K562 (cell line): ENCODE data around the gene NEB. TPM values are rescaled to one million over a fixed set of nuclear protein-coding genes. Genes with fewer than 3 reads are reported as not detected.

ENCODE experiments used
- ATAC-seq: fragments of 200-7000 bp; cut with Tn5 transposase; 3 replicates; pipeline ENCODE4 v1.9.1; 2020; ENCODE audit warnings: moderate library complexity
- BruUV-seq: library from RNA; stranded (reverse); fragments of 400-500 nt; replicated peaks from 2 replicates; lab custom pipeline; 2021; lab: Mats Ljungman, UMichigan
- CTCF ChIA-PET: fragments of 300-600 bp; formaldehyde crosslinking; extraction: SDS; loops from one replicate; lab custom pipeline; 2021; ENCODE audit warnings: low intra/inter-chr PET ratio; lab: Yijun Ruan, JAX
- POLR2A ChIA-PET: fragments of 300-600, 350-650 bp; sonication (Branson Sonifier 250); formaldehyde crosslinking; extraction: SDS; loops from one replicate; lab custom pipeline; 2021; ENCODE audit warnings: antibody characterized with exemption, inconsistent platforms; lab: Yijun Ruan, JAX
- DNase-seq, 4 experiments: peaks; one replicate each; pipeline versions ENCODE4 v3.0.0 to v3.0.0-alpha.2; 2011 to 2018; ENCODE audit warnings: low spot score in 3 of 4, mixed read lengths in 3 of 4; ENCODE audit errors: extremely low read depth in 1 of 4
- FAIRE-seq: peaks from 2 replicates; lab custom pipeline; 2011; peaks lifted over from hg19 to GRCh38; lab: Jason Lieb, UNC
- H2AFZ ChIP-seq: 2 replicates; pipeline ENCODE4 v1.6.0; 2011; ENCODE audit warnings: low read depth, low read length, control low read depth, inconsistent platforms
- H3K27ac ChIP-seq: fragments of 200-600 bp; 3 replicates; pipeline ENCODE4 v1.8.0; 2011; ENCODE audit warnings: low read depth, mild to moderate bottlenecking, control low read depth, inconsistent platforms, low read length, moderate library complexity, mixed read lengths; ENCODE audit errors: extremely low read depth
- H3K27me3 ChIP-seq, 2 experiments: fragments of 300-600 bp in 1 of 2; 2 replicates in 1 of 2; 3 replicates in 1 of 2; pipeline versions ENCODE4 v1.6.0 to v1.8.0; 2011; ENCODE audit warnings: inconsistent platforms in 2 of 2, low read length in 2 of 2, mild to moderate bottlenecking in 1 of 2, mixed read lengths in 1 of 2, moderate library complexity in 1 of 2; ENCODE audit not compliant: control insufficient read depth in 2 of 2, insufficient read depth in 2 of 2
- H3K36me3 ChIP-seq: fragments of 300-600 bp; 3 replicates; pipeline ENCODE4 v1.8.0; 2011; ENCODE audit warnings: mild to moderate bottlenecking, low read length, inconsistent platforms; ENCODE audit not compliant: control insufficient read depth, insufficient read depth
- H3K4me1 ChIP-seq, 2 experiments: fragments of 200-600 bp in 1 of 2; replicated peaks in 1 of 2; 2 replicates in 1 of 2; 3 replicates in 1 of 2; pipeline versions ENCODE4 v1.5.1 to v1.8.0; 2011; ENCODE audit warnings: inconsistent platforms in 2 of 2, low read length in 2 of 2, mild to moderate bottlenecking in 1 of 2, mixed read lengths in 1 of 2, moderate library complexity in 1 of 2; ENCODE audit not compliant: control insufficient read depth in 2 of 2, insufficient read depth in 2 of 2
- H3K4me2 ChIP-seq: 2 replicates; pipeline ENCODE4 v1.6.1; 2011; ENCODE audit warnings: low read length, control low read depth, inconsistent platforms, mixed read lengths; ENCODE audit not compliant: insufficient read depth
- H3K4me3 ChIP-seq: fragments of 200-600 bp; sonication (generic), shearing (Covaris generic); 2 replicates; pipeline ENCODE4 v1.5.1; 2016; ENCODE audit warnings: control low read depth, inconsistent platforms
- H3K79me2 ChIP-seq: fragments of 200-600 bp; 3 replicates; pipeline ENCODE4 v1.8.0; 2011; ENCODE audit warnings: low read length, inconsistent platforms; ENCODE audit not compliant: control insufficient read depth, insufficient read depth
- H3K9ac ChIP-seq, 2 experiments: 2 replicates each; pipeline versions ENCODE4 v1.6.0 to v1.6.1; 2011; ENCODE audit warnings: low read depth in 2 of 2, low read length in 2 of 2, control low read depth in 1 of 2, inconsistent platforms in 1 of 2, mild to moderate bottlenecking in 1 of 2, mixed read lengths in 1 of 2; ENCODE audit not compliant: insufficient read depth in 1 of 2
- H3K9me1 ChIP-seq: one replicate; pipeline ENCODE4 v1.6.0; 2011; ENCODE audit warnings: inconsistent platforms, mild to moderate bottlenecking, low read length, moderate library complexity; ENCODE audit not compliant: control insufficient read depth, insufficient read depth
- H3K9me3 ChIP-seq: replicated peaks from 2 replicates; pipeline ENCODE4 v1.5.1; 2011; ENCODE audit warnings: low read depth, low read length, inconsistent platforms; ENCODE audit not compliant: control insufficient read depth, insufficient read depth
- H4K20me1 ChIP-seq: replicated peaks from 2 replicates; pipeline ENCODE4 v1.6.1; 2011; ENCODE audit warnings: low read length, inconsistent platforms, mixed read lengths; ENCODE audit not compliant: control insufficient read depth, insufficient read depth
- BDP1 ChIP-seq: IDR thresholded peaks from 3 replicates; pipeline ENCODE4 v1.6.1; 2011; ENCODE audit not compliant: insufficient read length, insufficient read depth
- CBFA2T3 ChIP-seq: fragments of 450-650 bp; IDR thresholded peaks from 2 replicates; pipeline ENCODE4 v1.6.1; 2017
- CXXC5 ChIP-seq: fragments of 250-450 bp; sonication (Bioruptor Pico); IDR thresholded peaks from 2 replicates; pipeline ENCODE4 v1.8.0; 2022; ENCODE audit warnings: inconsistent platforms, mild to moderate bottlenecking, moderate library complexity
- KAT2B ChIP-seq: IDR thresholded peaks from one replicate; pipeline ENCODE4 v1.6.1; 2012; ENCODE audit warnings: low read depth, mild to moderate bottlenecking, control low read depth, inconsistent platforms, low read length, moderate library complexity
- KDM1A ChIP-seq, 2 experiments: fragments of 450-650 bp; IDR thresholded peaks; 2 replicates each; pipeline ENCODE4 v1.6.1; 2016; ENCODE audit warnings: mild to moderate bottlenecking in 2 of 2
- MAFG ChIP-seq: fragments of 450-650 bp; conservative IDR thresholded peaks from 2 replicates; pipeline ENCODE4 v1.6.1; 2016; ENCODE audit warnings: missing genetic modification characterization, missing compliant biosample characterization
- MYBL2 ChIP-seq, 2 experiments: fragments of 450-650 bp in 1 of 2; sonication (generic) in 1 of 2; formaldehyde crosslinking in 1 of 2; IDR thresholded peaks; 2 replicates each; pipeline versions ENCODE4 v1.6.1 to v1.8.1; 2017 to 2022; ENCODE audit warnings: borderline replicate concordance in 1 of 2, inconsistent platforms in 1 of 2, low read depth in 1 of 2, mild to moderate bottlenecking in 1 of 2, missing genetic modification reagents in 1 of 2, moderate library complexity in 1 of 2
- SREBF1 ChIP-seq: fragments of 150-350 bp; IDR thresholded peaks from 2 replicates; pipeline ENCODE4 v1.6.1; 2014; ENCODE audit warnings: antibody characterized with exemption, low read depth, low read length, borderline replicate concordance
- TEAD4 ChIP-seq, 2 experiments: sonication (generic) in 1 of 2; formaldehyde crosslinking in 1 of 2; IDR thresholded peaks; 2 replicates each; pipeline versions ENCODE4 v1.6.1 to v1.8.0; 2012 to 2022; ENCODE audit warnings: borderline replicate concordance in 1 of 2, inconsistent platforms in 1 of 2, low read length in 1 of 2, mild to moderate bottlenecking in 1 of 2, missing genetic modification reagents in 1 of 2
- U2AF1 ChIP-seq: fragments of 200-400 bp; formaldehyde crosslinking; optimal IDR thresholded peaks from 2 replicates; pipeline ENCODE3; 2017; ENCODE audit warnings: mild to moderate bottlenecking, low read depth, low read length, moderate library complexity
- WGBS: fragments of 100-300 bp; shearing (Covaris generic); methylation state at CpG from one replicate; pipeline ENCODE4 v1.1.6; 2016; ENCODE audit warnings: low coverage, mixed read lengths; ENCODE audit not compliant: insufficient coverage; ENCODE audit errors: missing lambda C conversion rate; 5-methylcytosine and 5-hydroxymethylcytosine counted together
- in situ Hi-C: fragments of 300-500 bp; cut with MboI; formaldehyde crosslinking; loops from 4 replicates; pipeline ENCODE4 v1.15.0; 2018; ENCODE audit warnings: inconsistent platforms, mixed read lengths
- intact Hi-C: fragments of 100-400 bp; cut with micrococcal nuclease; formaldehyde crosslinking; loops from 2 replicates; pipeline ENCODE4 v1.14.2; 2022
- polyA plus RNA-seq, 8 experiments: library from polyadenylated mRNA; depleted of rRNA in 4 of 8; stranded (reverse) in 5 of 8; unstranded in 3 of 8; fragments of >200 nt; fragmentation: Nextera tagmentation in 2 of 8; fragmentation: Illumina TruSeq in 1 of 8; extraction: Ambion mirVana in 2 of 8; extraction: Trizol in 1 of 8; gene quantifications; 2 replicates each; pipeline versions ENCODE4 v1.2.1 to v1.2.3, GENCODE V29; 2011 to 2014; ENCODE audit warnings: inconsistent platforms in 1 of 8, missing spikeins in 1 of 8
- total RNA-seq, 7 experiments: library from RNA; depleted of rRNA in 6 of 7; stranded (reverse); fragments of >200 nt in 6 of 7; fragmentation: Illumina TruSeq in 2 of 7; extraction: Trizol in 2 of 7; gene quantifications; 2 replicates each; pipeline versions ENCODE4 v1.2.1 to v1.2.3, GENCODE V29; 2011 to 2021; ENCODE audit warnings: low replicate concordance in 1 of 7
- TF ChIP-seq, protein P1 (sequence below): fragments of 450-650 bp; formaldehyde crosslinking; conservative IDR thresholded peaks from 2 replicates; pipeline ENCODE4 v1.4.0; 2022; ENCODE audit warnings: mild to moderate bottlenecking, missing genetic modification characterization
- TF ChIP-seq, protein P2 (sequence below): fragments of 450-650 bp; formaldehyde crosslinking; IDR thresholded peaks from 2 replicates; pipeline ENCODE4 v1.4.0; 2020; ENCODE audit warnings: mild to moderate bottlenecking, moderate library complexity
- TF ChIP-seq, protein P3 (sequence below): sonication (generic); formaldehyde crosslinking; IDR thresholded peaks from 2 replicates; pipeline ENCODE4 v1.8.1; 2023; ENCODE audit warnings: mild to moderate bottlenecking, missing genetic modification reagents
- TF ChIP-seq, protein P4 (sequence below): sonication (generic); formaldehyde crosslinking; IDR thresholded peaks from 2 replicates; pipeline ENCODE4 v1.8.0; 2022; ENCODE audit warnings: mild to moderate bottlenecking, missing genetic modification reagents, borderline replicate concordance

The NEB gene
- total and polyA plus RNA-seq, 9 of the 15 experiments (the other 6 are each of a cell fraction or from before 2014, with no cell fraction given): 1.7 to 3.8 (median 2.9) TPM

DNA sequence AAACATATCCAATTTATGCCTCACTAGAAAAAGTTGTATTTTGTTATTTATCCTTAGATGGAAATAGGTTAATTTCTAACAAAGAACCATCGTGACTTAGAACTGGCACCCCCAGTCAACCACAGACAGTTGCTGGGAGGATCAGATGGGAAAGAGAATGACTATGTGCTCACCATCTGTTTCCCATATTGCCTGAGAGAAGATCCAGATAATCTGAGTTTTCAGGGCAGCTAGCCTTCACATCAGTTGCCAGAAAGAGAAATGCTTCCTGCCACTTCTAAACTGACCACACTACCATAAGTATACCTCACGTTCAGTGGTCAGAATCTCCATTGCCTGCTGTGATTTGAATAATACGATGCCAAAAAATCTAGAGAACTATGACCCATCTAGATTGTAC, 28.4 kb upstream of the NEB start:
- Histone ChIP-seq H3K4me2 (no peak overlapping the region), H3K9me1 (peaks cover 5% of the 10 kb centered on the region), H3K9me3 (no peaks in the 10 kb centered on the region), H4K20me1 (no peaks in the 10 kb centered on the region), H2AFZ (no peak overlapping the region), H3K4me1 (peaks cover 29 to 54% of the 10 kb centered on the region in 2 experiments), H3K27ac (no peak overlapping the region), H3K27me3 (no peaks in the 10 kb centered on the region), H3K4me3 (no peak overlapping the region), H3K36me3 (no peaks in the 10 kb centered on the region; the same call in 2 of the 3 replicates), H3K79me2 (no peaks in the 10 kb centered on the region), H3K9ac (no peak overlapping the region)
- FAIRE-seq (no peak), DNase-seq (peak in 2 of 4 experiments; percentile 32 to 35), ATAC-seq (no peak)
- 32% methylated on average over 3 of the region's 3 CpGs for WGBS
- in situ Hi-C loops (no loop called here), intact Hi-C loops (no loop called here)
- CTCF ChIA-PET: no interaction called here
- BruUV-seq: no TSS peak
- TF ChIP-seq, protein P1, sequence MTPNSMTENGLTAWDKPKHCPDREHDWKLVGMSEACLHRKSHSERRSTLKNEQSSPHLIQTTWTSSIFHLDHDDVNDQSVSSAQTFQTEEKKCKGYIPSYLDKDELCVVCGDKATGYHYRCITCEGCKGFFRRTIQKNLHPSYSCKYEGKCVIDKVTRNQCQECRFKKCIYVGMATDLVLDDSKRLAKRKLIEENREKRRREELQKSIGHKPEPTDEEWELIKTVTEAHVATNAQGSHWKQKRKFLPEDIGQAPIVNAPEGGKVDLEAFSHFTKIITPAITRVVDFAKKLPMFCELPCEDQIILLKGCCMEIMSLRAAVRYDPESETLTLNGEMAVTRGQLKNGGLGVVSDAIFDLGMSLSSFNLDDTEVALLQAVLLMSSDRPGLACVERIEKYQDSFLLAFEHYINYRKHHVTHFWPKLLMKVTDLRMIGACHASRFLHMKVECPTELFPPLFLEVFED (CRISPR knock-in tag): 0 out of 2 replicates have a peak, but pooled peaks have one; percentile 17
- TF ChIP-seq U2AF1: no peak
- TF ChIP-seq CBFA2T3: peak; percentile 36; the same call in 1 of the 2 replicates
- TF ChIP-seq, protein P2, sequence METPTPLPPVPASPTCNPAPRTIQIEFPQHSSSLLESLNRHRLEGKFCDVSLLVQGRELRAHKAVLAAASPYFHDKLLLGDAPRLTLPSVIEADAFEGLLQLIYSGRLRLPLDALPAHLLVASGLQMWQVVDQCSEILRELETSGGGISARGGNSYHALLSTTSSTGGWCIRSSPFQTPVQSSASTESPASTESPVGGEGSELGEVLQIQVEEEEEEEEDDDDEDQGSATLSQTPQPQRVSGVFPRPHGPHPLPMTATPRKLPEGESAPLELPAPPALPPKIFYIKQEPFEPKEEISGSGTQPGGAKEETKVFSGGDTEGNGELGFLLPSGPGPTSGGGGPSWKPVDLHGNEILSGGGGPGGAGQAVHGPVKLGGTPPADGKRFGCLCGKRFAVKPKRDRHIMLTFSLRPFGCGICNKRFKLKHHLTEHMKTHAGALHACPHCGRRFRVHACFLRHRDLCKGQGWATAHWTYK (CRISPR knock-in tag): peak; percentile 23; the same call in 1 of the 2 replicates
- no peak for TF ChIP-seq KAT2B
- peak; percentile 13 to 36; a peak in 1 of 4 replicates for TF ChIP-seq KDM1A (IDR thresholded peaks at IDR 0.05)
- 0 out of 2 replicates have a peak, but pooled peaks have one; percentile 38 for TF ChIP-seq CXXC5
- TF ChIP-seq, protein P3, sequence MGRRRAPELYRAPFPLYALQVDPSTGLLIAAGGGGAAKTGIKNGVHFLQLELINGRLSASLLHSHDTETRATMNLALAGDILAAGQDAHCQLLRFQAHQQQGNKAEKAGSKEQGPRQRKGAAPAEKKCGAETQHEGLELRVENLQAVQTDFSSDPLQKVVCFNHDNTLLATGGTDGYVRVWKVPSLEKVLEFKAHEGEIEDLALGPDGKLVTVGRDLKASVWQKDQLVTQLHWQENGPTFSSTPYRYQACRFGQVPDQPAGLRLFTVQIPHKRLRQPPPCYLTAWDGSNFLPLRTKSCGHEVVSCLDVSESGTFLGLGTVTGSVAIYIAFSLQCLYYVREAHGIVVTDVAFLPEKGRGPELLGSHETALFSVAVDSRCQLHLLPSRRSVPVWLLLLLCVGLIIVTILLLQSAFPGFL (CRISPR knock-in tag): no peak
- no peak for TF ChIP-seq MYBL2 (IDR thresholded peaks at IDR 0.05; ENCODE audit: low read depth)
- TF ChIP-seq MYBL2 (CRISPR knock-in tag; IDR thresholded peaks at IDR 0.05; ENCODE audit: borderline replicate concordance): no peak
- TF ChIP-seq TEAD4 (IDR thresholded peaks at IDR 0.05; ENCODE audit: low read length): 0 out of 2 replicates have a peak, but pooled peaks have one; percentile 11
- no peak for TF ChIP-seq TEAD4 (CRISPR knock-in tag; IDR thresholded peaks at IDR 0.05; ENCODE audit: borderline replicate concordance)
- TF ChIP-seq BDP1: no peak
- no peak for TF ChIP-seq SREBF1
- TF ChIP-seq, protein P4, sequence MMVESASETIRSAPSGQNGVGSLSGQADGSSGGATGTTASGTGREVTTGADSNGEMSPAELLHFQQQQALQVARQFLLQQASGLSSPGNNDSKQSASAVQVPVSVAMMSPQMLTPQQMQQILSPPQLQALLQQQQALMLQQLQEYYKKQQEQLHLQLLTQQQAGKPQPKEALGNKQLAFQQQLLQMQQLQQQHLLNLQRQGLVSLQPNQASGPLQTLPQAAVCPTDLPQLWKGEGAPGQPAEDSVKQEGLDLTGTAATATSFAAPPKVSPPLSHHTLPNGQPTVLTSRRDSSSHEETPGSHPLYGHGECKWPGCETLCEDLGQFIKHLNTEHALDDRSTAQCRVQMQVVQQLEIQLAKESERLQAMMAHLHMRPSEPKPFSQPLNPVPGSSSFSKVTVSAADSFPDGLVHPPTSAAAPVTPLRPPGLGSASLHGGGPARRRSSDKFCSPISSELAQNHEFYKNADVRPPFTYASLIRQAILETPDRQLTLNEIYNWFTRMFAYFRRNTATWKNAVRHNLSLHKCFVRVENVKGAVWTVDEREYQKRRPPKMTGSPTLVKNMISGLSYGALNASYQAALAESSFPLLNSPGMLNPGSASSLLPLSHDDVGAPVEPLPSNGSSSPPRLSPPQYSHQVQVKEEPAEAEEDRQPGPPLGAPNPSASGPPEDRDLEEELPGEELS: no peak
- TF ChIP-seq MAFG: no peak
- POLR2A ChIA-PET: interaction anchor here (1.4 kb wide), 1 partner anchor 66 kb away, joined by 4 read pairs; the partner anchor contains the start of gene ARL5A
